Measurements from ENCODE around the gene CASP8. TPM values are rescaled to one million over a fixed set of nuclear protein-coding genes. Genes with fewer than 3 reads are reported as not detected.

The CASP8 gene
- total RNA-seq, 4 donors from 2014 or later, result 12.4 to 71.7 (median 15.6) TPM

DNA sequence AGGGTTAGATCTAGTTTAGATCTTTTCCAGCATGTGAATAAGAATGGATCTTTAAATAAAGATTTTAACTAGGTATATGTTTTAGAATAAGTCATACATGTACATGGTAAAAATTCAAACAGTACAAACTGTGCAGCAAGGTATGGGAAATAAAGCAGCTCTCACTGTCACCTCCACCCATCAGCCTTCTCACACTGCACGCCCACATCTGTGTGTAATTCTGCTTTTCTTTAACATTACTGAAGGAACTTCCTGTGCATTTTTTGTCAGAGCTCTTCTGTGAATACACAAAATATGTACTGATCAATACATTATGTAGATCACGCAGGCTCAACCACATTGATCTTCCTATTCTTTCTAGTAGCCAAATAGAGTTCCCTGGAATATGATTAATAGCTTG, 3.4 kb downstream of the CASP8 start:
- TF ChIP-seq EP300 (IDR thresholded peaks at IDR 0.05) (no peak), POLR2A (IDR thresholded peaks at IDR 0.05) (no peak)
- TF ChIP-seq, protein P1, sequence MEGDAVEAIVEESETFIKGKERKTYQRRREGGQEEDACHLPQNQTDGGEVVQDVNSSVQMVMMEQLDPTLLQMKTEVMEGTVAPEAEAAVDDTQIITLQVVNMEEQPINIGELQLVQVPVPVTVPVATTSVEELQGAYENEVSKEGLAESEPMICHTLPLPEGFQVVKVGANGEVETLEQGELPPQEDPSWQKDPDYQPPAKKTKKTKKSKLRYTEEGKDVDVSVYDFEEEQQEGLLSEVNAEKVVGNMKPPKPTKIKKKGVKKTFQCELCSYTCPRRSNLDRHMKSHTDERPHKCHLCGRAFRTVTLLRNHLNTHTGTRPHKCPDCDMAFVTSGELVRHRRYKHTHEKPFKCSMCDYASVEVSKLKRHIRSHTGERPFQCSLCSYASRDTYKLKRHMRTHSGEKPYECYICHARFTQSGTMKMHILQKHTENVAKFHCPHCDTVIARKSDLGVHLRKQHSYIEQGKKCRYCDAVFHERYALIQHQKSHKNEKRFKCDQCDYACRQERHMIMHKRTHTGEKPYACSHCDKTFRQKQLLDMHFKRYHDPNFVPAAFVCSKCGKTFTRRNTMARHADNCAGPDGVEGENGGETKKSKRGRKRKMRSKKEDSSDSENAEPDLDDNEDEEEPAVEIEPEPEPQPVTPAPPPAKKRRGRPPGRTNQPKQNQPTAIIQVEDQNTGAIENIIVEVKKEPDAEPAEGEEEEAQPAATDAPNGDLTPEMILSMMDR (IDR thresholded peaks at IDR 0.05), result no peak
- 81 to 94% methylated on average over 2 of the region's 2 CpGs for WGBS, 2 donors
- Histone ChIP-seq H3K36me3 (peaks cover 0 to 13% (median 0%) of the 10 kb centered on the region in 3 donors), H3K27ac (no peak overlapping the region), H3K9me3 (no peaks in the 10 kb centered on the region), H3K4me1 (peaks cover 0 to 27% (median 14%) of the 10 kb centered on the region in 4 donors), H3K27me3 (no peaks in the 10 kb centered on the region), H3K4me3 (no peak overlapping the region)
- no peak for DNase-seq (ENCODE audit: low spot score in 2 of 2)

DNA sequence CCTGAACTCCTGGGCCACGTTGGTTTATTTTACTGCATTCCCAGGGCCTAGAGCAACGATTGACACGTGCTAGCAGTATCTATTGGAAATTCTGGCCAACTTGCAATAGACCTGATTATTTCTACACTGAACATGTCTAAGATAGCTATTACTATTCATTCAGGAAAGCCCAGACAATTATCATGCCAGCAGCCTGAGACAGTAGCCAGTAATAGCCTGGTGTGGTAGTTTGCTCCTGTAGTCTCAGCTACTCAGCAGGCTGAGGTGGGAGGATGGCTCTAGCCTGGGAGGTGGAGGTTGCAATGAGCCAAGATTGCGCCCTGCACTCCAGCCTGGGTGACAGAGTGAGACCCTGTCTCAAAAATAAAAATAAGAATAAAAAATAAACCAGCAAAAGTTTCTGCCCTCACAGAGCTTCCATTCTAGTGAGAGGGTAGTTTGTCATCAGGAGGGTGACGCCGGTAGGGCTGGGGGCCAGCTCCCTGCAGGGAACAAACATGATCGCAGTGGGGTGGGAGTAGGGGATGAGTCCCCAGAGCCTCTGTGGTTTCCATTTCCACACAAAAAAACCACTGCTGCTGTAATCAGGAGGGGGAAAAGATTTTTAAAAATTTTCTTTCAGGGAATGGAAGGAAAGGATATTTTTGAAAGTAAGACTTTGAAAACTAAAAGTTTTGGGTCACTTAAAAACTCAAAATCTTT, 4.3 kb downstream of the CASP8 start:
- DNase-seq (ENCODE audit: low spot score in 2 of 2), result no peak

DNA sequence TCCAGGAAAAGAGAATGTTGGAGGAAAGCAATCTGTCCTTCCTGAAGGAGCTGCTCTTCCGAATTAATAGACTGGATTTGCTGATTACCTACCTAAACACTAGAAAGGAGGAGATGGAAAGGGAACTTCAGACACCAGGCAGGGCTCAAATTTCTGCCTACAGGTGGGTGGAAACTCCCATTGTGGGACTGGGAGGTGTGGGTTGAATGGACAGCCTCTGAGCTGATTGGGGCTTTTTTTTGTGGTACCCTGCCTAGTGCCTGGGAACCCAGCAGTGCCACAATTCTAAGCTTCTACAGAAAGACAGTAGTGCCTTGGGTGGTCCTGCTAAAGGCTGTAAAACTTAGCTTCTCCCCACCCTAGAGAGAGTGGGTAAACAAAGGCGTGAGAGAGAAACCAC, 6.3 kb downstream of the CASP8 start:
- WGBS, 2 donors, result 78 to 86% methylated on average over 2 of the region's 2 CpGs
- Histone ChIP-seq H3K36me3 (peaks cover 0 to 24% (median 0%) of the 10 kb centered on the region in 3 donors), H3K27ac (no peak overlapping the region), H3K9me3 (no peaks in the 10 kb centered on the region), H3K27me3 (no peaks in the 10 kb centered on the region), H3K4me3 (no peak overlapping the region), H3K4me1 (peaks cover 0 to 12% (median 1%) of the 10 kb centered on the region in 4 donors)
- no peak for DNase-seq (ENCODE audit: low spot score in 2 of 2)
- TF ChIP-seq EP300 (IDR thresholded peaks at IDR 0.05) (no peak), POLR2A (IDR thresholded peaks at IDR 0.05) (no peak)
- TF ChIP-seq, protein P1 (IDR thresholded peaks at IDR 0.05), result no peak

More for the DNA sequence above, 4.3 kb downstream of the CASP8 start:
- no peaks in the 10 kb centered on the region for H3K9me3 ChIP-seq
- WGBS, 2 donors, result 75 to 79% methylated on average over 7 of the region's 7 CpGs
- no peak overlapping the region for H3K27ac ChIP-seq
- peaks cover 0 to 19% (median 8%) of the 10 kb centered on the region in 4 donors for H3K4me1 ChIP-seq
- TF ChIP-seq, protein P1 (IDR thresholded peaks at IDR 0.05), result no peak
- TF ChIP-seq EP300 (IDR thresholded peaks at IDR 0.05), result no peak
- TF ChIP-seq POLR2A (IDR thresholded peaks at IDR 0.05), result no peak
- H3K36me3 ChIP-seq, result peaks cover 0 to 20% (median 0%) of the 10 kb centered on the region in 3 donors
- H3K4me3 ChIP-seq, result no peak overlapping the region
- H3K27me3 ChIP-seq, result no peaks in the 10 kb centered on the region

DNA sequence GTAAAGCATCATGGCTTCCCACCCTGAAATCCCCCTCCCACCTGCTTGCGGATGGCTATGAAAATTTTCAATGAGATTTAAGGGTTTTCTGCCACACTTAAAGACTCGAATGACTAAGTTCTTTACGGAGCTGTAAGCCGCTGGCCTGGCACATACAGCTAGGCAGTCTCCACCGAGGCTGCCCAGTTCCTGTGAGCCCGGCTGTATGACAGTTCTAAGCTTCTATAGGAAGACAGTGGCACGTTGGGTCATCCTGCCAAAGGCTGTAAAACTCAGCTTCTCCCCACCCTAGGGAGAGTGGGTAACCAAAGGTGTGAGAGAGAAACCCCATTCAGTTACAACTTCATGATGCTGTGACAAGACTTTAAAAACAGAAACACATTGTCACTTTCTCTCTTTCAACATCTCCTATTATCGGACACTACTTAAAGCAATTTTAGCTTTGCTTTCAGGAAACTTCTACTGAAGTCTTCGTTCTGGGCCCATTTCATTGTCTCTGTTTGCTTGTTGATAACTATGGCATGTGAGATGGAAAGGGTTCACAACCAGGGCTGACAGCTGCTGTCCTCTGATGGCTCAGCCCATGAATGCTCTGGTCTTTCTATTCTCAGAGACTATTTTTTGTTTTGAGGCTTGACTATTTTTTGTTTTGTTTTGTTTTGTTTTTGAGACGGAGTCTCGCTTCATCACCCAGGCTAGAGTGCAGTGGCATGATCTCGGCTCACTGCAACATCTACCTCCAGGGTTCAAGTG, 7.1 kb downstream of the CASP8 start:
- H3K9me3 ChIP-seq, result no peaks in the 10 kb centered on the region
- H3K27me3 ChIP-seq, result no peaks in the 10 kb centered on the region
- no peak overlapping the region for H3K27ac ChIP-seq
- H3K4me1 ChIP-seq, result peaks cover 0 to 12% (median 0%) of the 10 kb centered on the region in 4 donors
- 92 to 95% methylated on average over 12 of the region's 12 CpGs for whole genome bisulfite sequencing, 2 donors
- H3K4me3 ChIP-seq, result no peak overlapping the region
- peaks cover 0 to 29% (median 0%) of the 10 kb centered on the region in 3 donors for H3K36me3 ChIP-seq
- TF ChIP-seq, protein P1 (IDR thresholded peaks at IDR 0.05), result no peak
- no peak for TF ChIP-seq POLR2A (IDR thresholded peaks at IDR 0.05)
- no peak for TF ChIP-seq EP300 (IDR thresholded peaks at IDR 0.05)
- no peak for DNase-seq (ENCODE audit: low spot score in 2 of 2)

DNA sequence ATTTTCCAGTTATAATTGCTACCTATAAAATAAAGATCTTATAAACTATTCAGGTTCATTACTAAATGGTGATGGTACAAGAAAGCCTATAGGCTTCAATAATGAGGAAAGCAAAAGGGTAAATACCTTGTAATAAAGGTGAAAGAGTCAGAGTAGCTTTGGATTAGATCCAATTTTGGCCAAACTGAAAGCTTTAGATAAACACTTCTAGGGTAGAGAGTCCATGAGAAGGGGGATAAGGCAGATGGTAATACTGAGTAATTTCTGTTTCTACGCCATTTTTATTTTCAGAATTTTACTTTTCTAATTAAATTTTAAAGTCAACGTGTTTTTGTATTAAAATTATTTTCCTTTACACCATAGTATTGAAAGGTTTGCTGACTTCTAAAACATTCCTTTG, 9.4 kb downstream of the CASP8 start:
- no peak overlapping the region for H3K27ac ChIP-seq
- no peak overlapping the region for H3K4me3 ChIP-seq
- H3K36me3 ChIP-seq, result peaks cover 0 to 48% (median 0%) of the 10 kb centered on the region in 3 donors
- no peaks in the 10 kb centered on the region for H3K9me3 ChIP-seq
- WGBS, 2 donors, result 94 to 97% methylated on average over 2 of the region's 2 CpGs
- no peak for DNase-seq (ENCODE audit: low spot score in 2 of 2)
- H3K27me3 ChIP-seq, result no peaks in the 10 kb centered on the region
- TF ChIP-seq, protein P1 (IDR thresholded peaks at IDR 0.05), result no peak
- TF ChIP-seq EP300 (IDR thresholded peaks at IDR 0.05) (no peak), POLR2A (IDR thresholded peaks at IDR 0.05) (no peak)
- H3K4me1 ChIP-seq, result peaks cover 0 to 2% (median 0%) of the 10 kb centered on the region in 4 donors
